Upper lobe of left lung (tissue), 6 donors: Measurements from ENCODE around the gene C1orf159. TPM values are rescaled to one million over a fixed set of nuclear protein-coding genes. Genes with fewer than 3 reads are reported as not detected.

Source experiments
- ATAC-seq, 2 donors: fragments of 200-7000 bp; cut with Tn5 transposase; one replicate each; pipeline ENCODE4 v1.9.1; 2022; ENCODE audit warnings: mild to moderate bottlenecking in 2 of 2, moderate library complexity in 2 of 2; ENCODE audit not compliant: low FRiP score in 2 of 2
- DNase-seq, 2 donors: peaks; one replicate each; pipeline ENCODE4 v3.0.0-alpha.2; 2019 to 2020
- H3K27ac ChIP-seq, 4 donors: fragments of 200-600 bp; sonication (generic); one replicate each; pipeline ENCODE4 v1.5.1; 2016 to 2019
- H3K27me3 ChIP-seq, 4 donors: fragments of 200-600 bp; sonication (generic); one replicate each; pipeline ENCODE4 v1.5.1; 2017 to 2019
- H3K36me3 ChIP-seq, 4 donors: fragments of 200-600 bp; sonication (generic); one replicate each; pipeline ENCODE4 v1.5.1; 2016 to 2019
- H3K4me1 ChIP-seq, 4 donors: fragments of 200-600 bp; sonication (generic); one replicate each; pipeline ENCODE4 v1.5.1; 2018 to 2019
- H3K4me3 ChIP-seq, 4 donors: fragments of 200-600 bp; sonication (generic); one replicate each; pipeline ENCODE4 v1.5.1; 2017 to 2019; ENCODE audit warnings: mild to moderate bottlenecking in 2 of 4, moderate library complexity in 1 of 4
- H3K9me3 ChIP-seq, 4 donors: fragments of 200-600 bp; sonication (generic); one replicate each; pipeline ENCODE4 v1.5.1; 2018 to 2019
- EP300 ChIP-seq, 4 donors: sonication (generic); formaldehyde crosslinking; IDR thresholded peaks; one replicate each; pipeline ENCODE4 v1.5.1; 2017; ENCODE audit warnings: antibody characterized with exemption in 4 of 4, control low read depth in 2 of 4
- POLR2A ChIP-seq, 4 donors: fragments of 450-650 bp; IDR thresholded peaks; one replicate each; pipeline ENCODE4 v1.5.1; 2016 to 2017; ENCODE audit warnings: antibody characterized with exemption in 4 of 4, mild to moderate bottlenecking in 2 of 4
- POLR2AphosphoS5 ChIP-seq, 2 donors: sonication (generic); formaldehyde crosslinking; IDR thresholded peaks; one replicate each; pipeline ENCODE4 v1.5.1; 2017; ENCODE audit warnings: antibody characterized with exemption in 2 of 2
- WGBS, 2 donors: methylation state at CpG; one replicate each; pipeline ENCODE4 v1.1.5; 2017 to 2018; 5-methylcytosine and 5-hydroxymethylcytosine counted together
- total RNA-seq, 6 donors: library from RNA; depleted of rRNA in 4 of 6; stranded (reverse); fragments of >200 nt in 4 of 6; gene quantifications; one replicate each; pipeline versions ENCODE4 v1.1.0 to v1.2.1, GENCODE V29; 2016 to 2021
- TF ChIP-seq, protein P1 (sequence below), 6 experiments: fragments of 450-650 bp in 4 of 6; fragments of 200-600 bp in 2 of 6; sonication (generic) in 2 of 6; IDR thresholded peaks; one replicate each; pipeline ENCODE4 v1.5.1; 2016 to 2019; ENCODE audit warnings: antibody characterized with exemption in 6 of 6
- donor health status: DM: no; HTN: no; CAD: no; lungs with moderate emphysema.
- donor health status: DM: no; HTN: yes; CAD: no; lungs with severe emphysema.

The C1orf159 gene
- total RNA-seq, 6 donors from 2014 or later, result 5.7 to 34.6 (median 15.2) TPM

DNA sequence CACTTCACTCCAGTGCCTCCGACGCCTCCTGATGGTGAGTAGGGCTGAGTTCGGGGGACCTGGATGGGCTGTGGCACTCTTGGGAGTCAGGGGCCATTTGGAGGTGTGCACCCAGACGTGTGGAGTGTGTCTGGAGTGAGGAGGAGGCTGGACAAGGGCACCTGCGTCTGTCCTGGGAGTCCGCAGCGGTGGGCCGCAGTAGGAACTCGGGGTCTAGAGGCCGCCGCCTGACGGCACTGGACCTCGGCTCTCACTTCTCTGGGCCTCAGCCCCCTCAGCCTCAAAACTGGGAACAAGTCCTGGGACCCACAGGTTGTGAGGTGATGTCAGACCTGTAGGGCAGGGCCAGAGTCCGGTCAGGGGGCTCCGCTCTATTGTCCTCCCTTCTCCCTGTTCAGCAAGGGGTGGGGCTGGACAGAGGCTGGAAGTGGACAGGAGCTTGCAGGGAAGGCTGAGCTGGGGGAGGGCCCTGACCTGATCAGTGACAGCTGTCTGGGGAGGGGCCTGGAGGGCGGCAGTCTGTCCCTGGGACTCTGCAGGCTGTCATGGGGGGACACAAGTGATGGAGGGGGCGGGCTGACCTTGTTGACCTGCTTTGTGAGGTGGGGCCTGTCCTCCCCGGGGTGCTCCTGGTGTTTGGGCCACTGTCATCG lies 80.5 kb downstream of the C1orf159 start:
- TF ChIP-seq POLR2AphosphoS5 (IDR thresholded peaks at IDR 0.05) (no peak), EP300 (IDR thresholded peaks at IDR 0.05) (no peak), POLR2A (IDR thresholded peaks at IDR 0.05) (no peak)
- TF ChIP-seq, protein P1, sequence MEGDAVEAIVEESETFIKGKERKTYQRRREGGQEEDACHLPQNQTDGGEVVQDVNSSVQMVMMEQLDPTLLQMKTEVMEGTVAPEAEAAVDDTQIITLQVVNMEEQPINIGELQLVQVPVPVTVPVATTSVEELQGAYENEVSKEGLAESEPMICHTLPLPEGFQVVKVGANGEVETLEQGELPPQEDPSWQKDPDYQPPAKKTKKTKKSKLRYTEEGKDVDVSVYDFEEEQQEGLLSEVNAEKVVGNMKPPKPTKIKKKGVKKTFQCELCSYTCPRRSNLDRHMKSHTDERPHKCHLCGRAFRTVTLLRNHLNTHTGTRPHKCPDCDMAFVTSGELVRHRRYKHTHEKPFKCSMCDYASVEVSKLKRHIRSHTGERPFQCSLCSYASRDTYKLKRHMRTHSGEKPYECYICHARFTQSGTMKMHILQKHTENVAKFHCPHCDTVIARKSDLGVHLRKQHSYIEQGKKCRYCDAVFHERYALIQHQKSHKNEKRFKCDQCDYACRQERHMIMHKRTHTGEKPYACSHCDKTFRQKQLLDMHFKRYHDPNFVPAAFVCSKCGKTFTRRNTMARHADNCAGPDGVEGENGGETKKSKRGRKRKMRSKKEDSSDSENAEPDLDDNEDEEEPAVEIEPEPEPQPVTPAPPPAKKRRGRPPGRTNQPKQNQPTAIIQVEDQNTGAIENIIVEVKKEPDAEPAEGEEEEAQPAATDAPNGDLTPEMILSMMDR (IDR thresholded peaks at IDR 0.05), result no peak
- H3K4me3 ChIP-seq, result no peak overlapping the region
- H3K36me3 ChIP-seq, result peaks cover 0 to 4% (median 0%) of the 10 kb centered on the region in 4 donors
- no peak overlapping the region for H3K27ac ChIP-seq
- H3K27me3 ChIP-seq, result peaks cover 0 to 28% (median 8%) of the 10 kb centered on the region in 4 donors
- DNase-seq (peak in 1 of 2 donors; percentile 58), ATAC-seq (no peak)
- no peaks in the 10 kb centered on the region for H3K9me3 ChIP-seq
- 93 to 96% methylated on average over 5 to 19 of the region's 19 CpGs for WGBS, 2 donors
- peaks cover 29 to 43% (median 38%) of the 10 kb centered on the region in 4 donors for H3K4me1 ChIP-seq

DNA sequence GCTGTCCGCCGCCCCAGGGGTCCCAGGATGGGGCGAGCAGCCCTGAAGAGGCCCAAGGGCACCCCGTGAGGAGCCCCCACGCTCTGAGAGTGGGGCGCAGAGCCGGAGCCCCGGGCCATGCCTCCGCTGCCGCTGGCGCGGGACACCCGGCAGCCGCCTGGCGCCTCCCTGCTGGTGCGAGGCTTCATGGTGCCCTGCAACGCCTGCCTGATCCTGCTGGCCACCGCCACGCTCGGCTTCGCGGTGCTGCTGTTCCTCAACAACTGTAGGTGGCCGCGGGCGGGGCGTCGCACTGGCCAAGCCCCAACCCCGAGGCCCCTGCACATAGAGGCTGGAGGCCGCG lies 81.5 kb downstream of the C1orf159 start:
- ATAC-seq (no peak), DNase-seq (peak in 1 of 2 donors; percentile 85)
- peaks cover 0 to 4% (median 0%) of the 10 kb centered on the region in 4 donors for H3K36me3 ChIP-seq
- no peaks in the 10 kb centered on the region for H3K9me3 ChIP-seq
- H3K27ac ChIP-seq, result no peak overlapping the region
- peaks cover 0 to 22% (median 8%) of the 10 kb centered on the region in 4 donors for H3K27me3 ChIP-seq
- TF ChIP-seq EP300 (IDR thresholded peaks at IDR 0.05), result no peak
- H3K4me1 ChIP-seq, result peaks cover 19 to 33% (median 28%) of the 10 kb centered on the region in 4 donors
- WGBS, 2 donors, result 62 to 80% methylated on average over 15 to 22 of the region's 30 CpGs
- H3K4me3 ChIP-seq, result no peak overlapping the region

DNA sequence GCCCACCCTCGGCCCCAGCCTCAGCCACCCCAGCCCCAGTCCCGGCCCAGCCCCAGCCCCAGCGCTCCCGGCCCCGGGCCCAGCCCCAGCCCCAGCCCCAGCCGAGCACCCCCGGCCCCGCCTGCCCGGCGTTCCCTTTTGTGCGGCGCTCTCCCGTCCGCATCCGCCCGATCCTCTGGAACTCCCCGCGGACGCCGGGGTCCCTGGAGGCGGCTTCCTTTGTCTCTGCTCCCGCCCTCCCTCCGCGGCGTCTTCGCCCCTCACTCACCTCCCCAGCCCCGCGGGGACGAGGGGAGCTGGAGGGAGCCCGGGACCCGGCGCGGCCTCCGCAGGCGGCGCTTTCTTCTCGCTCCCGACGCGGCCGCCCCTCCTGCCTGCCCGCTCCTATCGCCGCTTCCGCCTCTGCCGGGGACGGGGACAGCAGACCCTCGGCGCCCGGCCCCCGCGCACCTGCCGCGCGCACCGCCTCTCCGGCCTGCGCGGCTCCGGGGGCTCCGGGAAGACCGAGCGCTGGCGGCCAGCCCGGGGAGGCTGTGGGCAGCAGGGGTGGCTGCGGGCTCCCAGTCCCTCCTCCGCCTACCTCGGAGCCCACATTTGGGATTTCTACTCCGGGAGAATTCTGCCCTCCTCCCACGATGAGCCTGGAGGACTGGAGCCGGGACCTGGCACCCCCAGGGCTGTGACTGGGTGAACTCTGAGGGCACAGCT lies 82.0 kb downstream of the C1orf159 start:
- H3K27ac ChIP-seq, result no peak overlapping the region
- no peaks in the 10 kb centered on the region for H3K9me3 ChIP-seq
- ATAC-seq, result no peak
- peak in 1 of 2 donors; percentile 86 for DNase-seq
- H3K36me3 ChIP-seq, result peaks cover 0 to 4% (median 0%) of the 10 kb centered on the region in 4 donors
- H3K4me3 ChIP-seq, result peak overlapping the region in 3 of 4 donors; percentile 50 to 59 (median 51)
- H3K27me3 ChIP-seq, result peaks cover 0 to 22% (median 8%) of the 10 kb centered on the region in 4 donors
- peaks cover 17 to 28% (median 23%) of the 10 kb centered on the region in 4 donors for H3K4me1 ChIP-seq
- TF ChIP-seq POLR2AphosphoS5 (IDR thresholded peaks at IDR 0.05), result no peak
- TF ChIP-seq, protein P1 (IDR thresholded peaks at IDR 0.05), result no peak
- TF ChIP-seq POLR2A (IDR thresholded peaks at IDR 0.05), result no peak
- no peak for TF ChIP-seq EP300 (IDR thresholded peaks at IDR 0.05)
- WGBS, 2 donors, result 44 to 55% methylated on average over 49 to 58 of the region's 71 CpGs

DNA sequence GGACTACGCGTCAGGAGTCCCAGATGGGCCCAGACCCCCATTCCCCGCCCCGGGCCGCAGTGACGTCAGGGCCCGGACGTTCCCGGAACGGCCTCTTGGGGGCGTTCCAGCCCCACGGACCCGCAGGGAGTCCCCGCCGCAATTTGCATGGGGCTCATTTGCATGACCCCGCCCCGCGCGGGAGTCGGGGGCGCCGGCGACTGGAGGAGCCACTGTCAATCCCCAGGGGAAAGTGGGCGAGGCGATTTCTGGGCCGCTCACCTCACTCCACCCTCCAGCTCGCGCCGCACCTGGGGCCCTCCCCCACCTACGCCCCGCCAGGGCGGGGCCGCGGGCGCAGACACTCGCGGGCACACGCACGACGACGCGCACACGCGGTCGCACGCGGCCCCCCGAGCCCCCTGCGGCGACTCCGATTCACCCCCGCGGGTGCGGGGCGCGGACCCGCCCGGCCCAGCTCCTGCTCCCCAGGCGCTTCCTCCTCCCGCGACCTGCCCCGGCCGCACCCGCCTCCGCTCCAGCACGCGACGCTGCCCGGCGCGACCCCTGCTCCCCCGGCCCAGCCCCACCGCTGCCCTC lies 82.8 kb downstream of the C1orf159 start:
- Histone ChIP-seq H3K4me1 (peaks cover 17 to 27% (median 22%) of the 10 kb centered on the region in 4 donors), H3K4me3 (peak overlapping the region in 3 of 4 donors; percentile 50 to 59 (median 51)), H3K9me3 (no peaks in the 10 kb centered on the region), H3K36me3 (peaks cover 0 to 4% (median 0%) of the 10 kb centered on the region in 4 donors), H3K27me3 (peaks cover 0 to 22% (median 8%) of the 10 kb centered on the region in 4 donors), H3K27ac (peak overlapping the region in 2 of 4 donors; percentile 23 to 26)
- ATAC-seq (peak; percentile 86 to 87), DNase-seq (peak; percentile 92 to 95)
- 5 to 17% methylated on average over 14 to 15 of the region's 73 CpGs for WGBS, 2 donors
- TF ChIP-seq POLR2A (IDR thresholded peaks at IDR 0.05) (no peak), EP300 (IDR thresholded peaks at IDR 0.05) (no peak), POLR2AphosphoS5 (IDR thresholded peaks at IDR 0.05) (no peak)
- TF ChIP-seq, protein P1 (IDR thresholded peaks at IDR 0.05), result peak; percentile 67 to 94 (median 81)

DNA sequence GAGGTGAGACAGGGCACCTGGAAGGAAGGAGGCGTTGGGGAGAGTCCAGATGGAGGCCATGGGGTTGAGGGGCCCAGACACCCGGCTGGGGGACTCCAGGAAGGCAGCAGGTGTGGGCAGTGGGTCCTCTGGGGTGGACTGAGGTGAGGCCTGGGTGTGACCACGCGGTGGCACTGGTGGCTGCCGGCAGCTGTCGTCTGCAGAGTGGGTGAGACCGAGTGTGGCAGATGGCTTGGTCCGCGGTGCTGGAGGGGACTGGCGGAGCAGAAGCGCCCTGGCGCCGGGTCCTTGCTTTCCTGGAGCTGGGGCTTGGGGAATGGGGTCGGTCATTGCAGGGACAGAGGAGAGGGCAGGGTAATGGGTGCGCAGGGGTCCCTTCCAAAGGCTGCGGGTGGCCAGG lies 83.5 kb downstream of the C1orf159 start:
- Histone ChIP-seq H3K4me3 (peak overlapping the region in 3 of 4 donors; percentile 50 to 59 (median 51)), H3K27me3 (peaks cover 0 to 22% (median 8%) of the 10 kb centered on the region in 4 donors), H3K4me1 (peaks cover 17 to 31% (median 22%) of the 10 kb centered on the region in 4 donors), H3K27ac (peak overlapping the region in 1 of 4 donors; percentile 26), H3K36me3 (peaks cover 0 to 4% (median 0%) of the 10 kb centered on the region in 4 donors), H3K9me3 (no peaks in the 10 kb centered on the region)
- ATAC-seq (peak; percentile 3 to 25), DNase-seq (peak in 1 of 2 donors; percentile 86)
- 44 to 49% methylated on average over 14 to 16 of the region's 16 CpGs for WGBS, 2 donors
- no peak for TF ChIP-seq EP300 (IDR thresholded peaks at IDR 0.05)
- TF ChIP-seq, protein P1 (IDR thresholded peaks at IDR 0.05), result no peak
- TF ChIP-seq POLR2A (IDR thresholded peaks at IDR 0.05), result no peak
- no peak for TF ChIP-seq POLR2AphosphoS5 (IDR thresholded peaks at IDR 0.05)
